Tibial nerve (tissue), 4 donors: ENCODE data around the gene FRYL. TPM values are rescaled to one million over a fixed set of nuclear protein-coding genes. Genes with fewer than 3 reads are reported as not detected.

Experiments
- DNase-seq, 2 donors: peaks; one replicate each; pipeline ENCODE4 v3.0.0-alpha.2; 2019; ENCODE audit warnings: low spot score in 2 of 2
- H3K27ac ChIP-seq, 4 donors: fragments of 200-600 bp; sonication (generic) in 3 of 4; one replicate each; pipeline ENCODE4 v1.5.1; 2017 to 2019; ENCODE audit warnings: mild to moderate bottlenecking in 1 of 4
- H3K27me3 ChIP-seq, 2 donors: fragments of 200-600 bp; sonication (generic) in 1 of 2; one replicate each; pipeline versions ENCODE4 v1.5.1 to v1.6.0; 2017 to 2019
- H3K36me3 ChIP-seq, 3 donors: fragments of 200-600 bp; sonication (generic); one replicate each; pipeline ENCODE4 v1.5.1; 2018 to 2019
- H3K4me1 ChIP-seq, 4 donors: fragments of 200-600 bp; sonication (generic) in 3 of 4; one replicate each; pipeline ENCODE4 v1.5.1; 2017 to 2019
- H3K4me3 ChIP-seq, 4 donors: fragments of 200-600 bp; sonication (generic) in 3 of 4; one replicate each; pipeline ENCODE4 v1.5.1; 2017 to 2019; ENCODE audit warnings: mild to moderate bottlenecking in 1 of 4, moderate library complexity in 1 of 4
- H3K9me3 ChIP-seq, 4 donors: fragments of 200-600 bp; sonication (generic) in 3 of 4; one replicate each; pipeline ENCODE4 v1.5.1; 2017 to 2019
- EP300 ChIP-seq, 2 donors: sonication (generic); formaldehyde crosslinking; IDR thresholded peaks; one replicate each; pipeline ENCODE4 v1.6.1; 2017; ENCODE audit warnings: antibody characterized with exemption in 2 of 2, mild to moderate bottlenecking in 1 of 2
- POLR2A ChIP-seq, 2 donors: fragments of 450-650 bp; IDR thresholded peaks; one replicate each; pipeline ENCODE4 v1.6.1; 2017; ENCODE audit warnings: antibody characterized with exemption in 2 of 2, mild to moderate bottlenecking in 2 of 2, moderate library complexity in 2 of 2
- WGBS, 2 donors: methylation state at CpG; one replicate each; pipeline ENCODE4 v1.1.5; 2018; 5-methylcytosine and 5-hydroxymethylcytosine counted together
- total RNA-seq, 4 donors: library from RNA; depleted of rRNA; stranded (reverse); fragments of >200 nt; gene quantifications; one replicate each; pipeline ENCODE4 v1.1.0, GENCODE V29; 2016
- TF ChIP-seq, protein P1 (sequence below), 5 experiments: fragments of 200-600 bp in 3 of 5; fragments of 450-650 bp in 2 of 5; sonication (generic) in 3 of 5; IDR thresholded peaks; one replicate each; pipeline ENCODE4 v1.5.1; 2016 to 2019; ENCODE audit warnings: antibody characterized with exemption in 5 of 5, mild to moderate bottlenecking in 3 of 5, moderate library complexity in 2 of 5

Gene FRYL
- total RNA-seq, 4 donors from 2014 or later = 88.3 to 122 (median 99.7) TPM

DNA sequence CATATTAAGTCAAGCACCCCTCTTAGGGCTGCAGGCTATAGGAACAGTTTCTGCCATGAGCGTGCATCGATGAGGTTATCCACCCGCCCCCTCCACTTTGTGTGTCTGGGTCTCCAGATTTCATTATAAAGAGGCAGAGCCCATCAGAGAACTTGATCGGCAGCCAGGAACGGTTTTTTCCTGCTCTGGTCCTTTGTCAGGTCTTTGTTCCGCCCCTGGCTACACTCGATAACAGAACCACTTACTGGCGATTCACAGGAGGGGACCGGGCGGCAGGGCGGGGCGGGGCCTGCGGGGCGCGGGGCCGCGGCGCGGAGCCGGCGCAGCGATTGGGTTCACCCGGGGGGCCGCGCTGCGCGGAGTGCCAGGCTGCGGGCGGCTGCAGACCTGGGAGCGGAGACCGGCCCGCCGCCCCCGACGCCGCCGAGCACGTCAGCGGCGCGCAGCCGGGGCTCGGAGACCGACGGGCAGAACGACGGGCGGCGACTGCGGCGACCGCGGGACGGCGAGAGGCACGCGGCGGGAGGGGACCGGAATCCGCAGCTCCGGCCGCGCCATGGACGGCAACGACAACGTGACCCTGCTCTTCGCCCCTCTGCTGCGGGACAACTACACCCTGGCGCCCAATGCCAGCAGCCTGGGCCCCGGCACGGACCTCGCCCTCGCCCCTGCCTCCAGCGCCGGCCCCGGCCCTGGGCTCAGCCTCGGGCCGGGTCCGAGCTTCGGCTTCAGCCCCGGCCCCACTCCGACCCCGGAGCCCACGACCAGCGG lies 296.9 kb downstream of the FRYL start, which contains the start of gene SLC10A4:
Gene SLC10A4, plus strand, starts transcription at position 338 of the 771 bp plus-strand sequence. Its CDS starts 219 bp downstream, at position 557.
- no peaks in the 10 kb centered on the region for H3K9me3 ChIP-seq

DNA sequence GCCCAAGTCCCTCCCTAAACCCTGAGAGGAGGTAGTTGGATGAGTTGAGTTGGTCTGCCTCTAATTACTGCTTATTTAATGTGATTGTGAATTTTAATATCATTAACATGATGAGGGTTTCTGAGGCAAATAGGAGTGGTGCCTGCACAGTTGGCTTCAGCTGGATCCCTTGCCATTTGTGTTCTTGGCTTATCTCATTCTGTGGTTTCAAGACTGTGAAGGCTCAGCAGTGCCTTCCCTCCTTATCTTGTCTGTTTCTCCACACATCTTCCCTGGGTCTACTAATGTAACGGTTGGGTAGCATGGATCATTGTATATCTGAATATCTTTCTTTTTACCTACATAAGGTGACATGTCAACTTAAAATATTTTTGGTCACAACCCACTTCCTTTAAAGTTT lies 298.5 kb downstream of the FRYL start:
- Histone ChIP-seq H3K9me3 (no peaks in the 10 kb centered on the region), H3K36me3 (no peaks in the 10 kb centered on the region), H3K27me3 (peaks cover 0 to 49% of the 10 kb centered on the region in 2 donors), H3K4me1 (peaks cover 0 to 7% (median 0%) of the 10 kb centered on the region in 4 donors), H3K4me3 (no peak overlapping the region), H3K27ac (no peak overlapping the region)
- TF ChIP-seq EP300 (IDR thresholded peaks at IDR 0.05) (no peak), POLR2A (IDR thresholded peaks at IDR 0.05) (no peak)
- TF ChIP-seq, protein P1, sequence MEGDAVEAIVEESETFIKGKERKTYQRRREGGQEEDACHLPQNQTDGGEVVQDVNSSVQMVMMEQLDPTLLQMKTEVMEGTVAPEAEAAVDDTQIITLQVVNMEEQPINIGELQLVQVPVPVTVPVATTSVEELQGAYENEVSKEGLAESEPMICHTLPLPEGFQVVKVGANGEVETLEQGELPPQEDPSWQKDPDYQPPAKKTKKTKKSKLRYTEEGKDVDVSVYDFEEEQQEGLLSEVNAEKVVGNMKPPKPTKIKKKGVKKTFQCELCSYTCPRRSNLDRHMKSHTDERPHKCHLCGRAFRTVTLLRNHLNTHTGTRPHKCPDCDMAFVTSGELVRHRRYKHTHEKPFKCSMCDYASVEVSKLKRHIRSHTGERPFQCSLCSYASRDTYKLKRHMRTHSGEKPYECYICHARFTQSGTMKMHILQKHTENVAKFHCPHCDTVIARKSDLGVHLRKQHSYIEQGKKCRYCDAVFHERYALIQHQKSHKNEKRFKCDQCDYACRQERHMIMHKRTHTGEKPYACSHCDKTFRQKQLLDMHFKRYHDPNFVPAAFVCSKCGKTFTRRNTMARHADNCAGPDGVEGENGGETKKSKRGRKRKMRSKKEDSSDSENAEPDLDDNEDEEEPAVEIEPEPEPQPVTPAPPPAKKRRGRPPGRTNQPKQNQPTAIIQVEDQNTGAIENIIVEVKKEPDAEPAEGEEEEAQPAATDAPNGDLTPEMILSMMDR (IDR thresholded peaks at IDR 0.05) = no peak
- DNase-seq = no peak
- 87 to 96% methylated on average over 1 of the region's 1 CpG for WGBS, 2 donors

More for the DNA sequence above, 296.9 kb downstream of the FRYL start, which contains the start of gene SLC10A4:
- no peak for DNase-seq
- Histone ChIP-seq H3K27me3 (peaks cover 0 to 64% of the 10 kb centered on the region in 2 donors), H3K36me3 (no peaks in the 10 kb centered on the region), H3K27ac (no peak within 1 kb of the TSS), H3K4me1 (peaks cover 0 to 7% (median 0%) of the 10 kb centered on the region in 4 donors), H3K4me3 (peak within 1 kb of the TSS in 1 of 4 donors; percentile 43)
- WGBS, 2 donors = 4 to 12% methylated on average over 5 to 85 of the region's 85 CpGs
- no peak for TF ChIP-seq EP300 (IDR thresholded peaks at IDR 0.05)
- TF ChIP-seq, protein P1 (IDR thresholded peaks at IDR 0.05) = no peak
- TF ChIP-seq POLR2A (IDR thresholded peaks at IDR 0.05) = no peak

DNA sequence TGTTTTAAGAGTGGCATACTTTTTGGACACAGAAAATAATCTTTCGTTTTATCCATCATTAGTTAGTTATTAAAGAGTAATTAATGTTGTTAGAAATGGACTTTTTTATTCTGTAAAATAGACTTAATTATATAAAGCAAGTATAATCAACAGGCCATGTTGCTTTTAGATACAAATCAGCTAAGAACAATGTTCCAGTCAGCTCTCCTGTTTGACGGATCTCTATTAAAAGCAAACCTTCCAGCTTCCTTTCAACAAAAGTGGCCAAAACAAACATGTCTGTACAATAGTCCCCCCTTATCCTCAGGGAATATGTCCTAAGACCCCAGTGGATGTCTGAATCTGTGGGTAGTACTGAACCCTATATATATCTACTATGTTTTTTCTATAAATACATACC lies 301.8 kb downstream of the FRYL start:
- H3K27me3 ChIP-seq = peaks cover 0 to 19% of the 10 kb centered on the region in 2 donors
- H3K36me3 ChIP-seq = no peaks in the 10 kb centered on the region
- no peak overlapping the region for H3K27ac ChIP-seq
- 65 to 74% methylated on average over 2 of the region's 2 CpGs for WGBS, 2 donors
- no peak for DNase-seq
- no peak overlapping the region for H3K4me3 ChIP-seq
- TF ChIP-seq POLR2A (IDR thresholded peaks at IDR 0.05) = no peak
- TF ChIP-seq EP300 (IDR thresholded peaks at IDR 0.05) = no peak
- TF ChIP-seq, protein P1 (IDR thresholded peaks at IDR 0.05) = no peak
- peaks cover 0 to 1% (median 0%) of the 10 kb centered on the region in 4 donors for H3K4me1 ChIP-seq
- H3K9me3 ChIP-seq = no peaks in the 10 kb centered on the region

DNA sequence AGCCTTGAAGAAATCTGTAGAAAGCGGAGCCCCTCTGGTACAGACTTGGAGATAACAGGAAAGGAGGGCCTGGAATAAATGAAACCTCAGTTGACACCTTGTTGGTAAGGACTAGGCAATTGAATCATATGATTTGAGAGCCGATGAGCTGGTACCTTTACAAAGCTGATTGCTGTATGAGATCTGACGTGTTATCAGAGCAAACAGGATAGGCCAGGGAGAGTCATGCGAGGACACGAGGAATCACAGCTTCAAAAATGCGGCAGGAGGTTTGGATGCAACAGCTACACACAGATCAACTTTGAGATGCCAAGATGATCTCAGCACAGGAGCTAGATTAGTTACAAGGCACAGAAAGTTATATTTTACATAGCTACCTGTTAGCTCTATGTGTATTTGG lies 304.3 kb downstream of the FRYL start:
- 92% methylated on average over 6 of the region's 6 CpGs for WGBS, 2 donors
- no peaks in the 10 kb centered on the region for H3K27me3 ChIP-seq
- no peaks in the 10 kb centered on the region for H3K9me3 ChIP-seq
- no peaks in the 10 kb centered on the region for H3K4me1 ChIP-seq
- no peak overlapping the region for H3K27ac ChIP-seq
- H3K4me3 ChIP-seq = no peak overlapping the region
- DNase-seq = no peak
- TF ChIP-seq POLR2A (IDR thresholded peaks at IDR 0.05) = no peak
- no peaks in the 10 kb centered on the region for H3K36me3 ChIP-seq

DNA sequence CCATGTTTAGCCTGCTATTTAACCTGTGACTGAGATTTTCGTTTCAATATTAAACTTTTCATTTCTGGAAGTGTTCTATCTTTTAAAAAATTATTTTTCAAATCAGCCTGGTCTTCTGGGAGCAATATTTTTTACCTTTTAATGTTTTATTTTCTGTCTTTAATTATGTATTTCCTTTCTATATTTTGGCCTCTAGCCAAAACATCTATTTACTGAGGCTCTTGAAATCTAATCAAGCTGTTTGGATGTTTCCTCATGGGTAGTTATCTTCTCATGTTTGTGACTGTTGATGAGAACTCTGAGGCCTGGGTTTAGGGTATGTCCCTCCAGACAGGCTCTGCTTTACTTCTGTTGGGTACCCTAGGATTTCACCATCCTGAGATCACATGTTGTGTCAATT lies 307.3 kb downstream of the FRYL start:
- no peak overlapping the region for H3K27ac ChIP-seq
- 70 to 76% methylated on average over 1 of the region's 1 CpG for WGBS, 2 donors
- no peak overlapping the region for H3K4me3 ChIP-seq
- TF ChIP-seq POLR2A (IDR thresholded peaks at IDR 0.05) (no peak), EP300 (IDR thresholded peaks at IDR 0.05) (no peak)
- TF ChIP-seq, protein P1 (IDR thresholded peaks at IDR 0.05) = no peak
- H3K36me3 ChIP-seq = no peaks in the 10 kb centered on the region
- no peak for DNase-seq
- H3K4me1 ChIP-seq = no peaks in the 10 kb centered on the region
- H3K27me3 ChIP-seq = no peaks in the 10 kb centered on the region
- no peaks in the 10 kb centered on the region for H3K9me3 ChIP-seq
